ENCODE measurements around the gene SLC10A7. TPM values are rescaled to one million over a fixed set of nuclear protein-coding genes. Genes with fewer than 3 reads are reported as not detected.

SLC10A7 gene
- total and polyA plus RNA-seq, 9 of the 15 experiments (the other 6 are each of a cell fraction or from before 2014, with no cell fraction given): 6.4 to 22.8 (median 16.1) TPM

GRCh38 chr4:146336410-146336807 lies 185.3 kb downstream of the SLC10A7 start (continued):
- TF ChIP-seq MBD1 (CRISPR knock-in tag; IDR thresholded peaks at IDR 0.05): no peak
- no peak for TF ChIP-seq ELF1 (tag; IDR thresholded peaks at IDR 0.05)
- no peak for TF ChIP-seq MEF2D (tag; conservative IDR thresholded peaks at IDR 0.05; ENCODE audit: low read depth)
- no peak for TF ChIP-seq POLR2G (IDR thresholded peaks at IDR 0.05; ENCODE audit: low read depth, low read length)
- no peak for TF ChIP-seq USF1 (CRISPR knock-in tag; IDR thresholded peaks at IDR 0.05)
- TF ChIP-seq E2F5 (CRISPR knock-in tag; IDR thresholded peaks at IDR 0.05): no peak
- no peak for TF ChIP-seq TFE3 (CRISPR knock-in tag; IDR thresholded peaks at IDR 0.05)
- TF ChIP-seq NONO (IDR thresholded peaks at IDR 0.05; ENCODE audit: low read depth in 2 of 2, low read length in 1 of 2): no peak
- no peak for TF ChIP-seq PHF20 (IDR thresholded peaks at IDR 0.05; ENCODE audit: partially characterized antibody)
- TF ChIP-seq FOXA3 (CRISPR knock-in tag; conservative IDR thresholded peaks at IDR 0.05 in 1 of 2, IDR thresholded peaks at IDR 0.05 in 1 of 2): peak; percentile 65 to 98; a peak in 3 of 4 replicates
- TF ChIP-seq FOSL1 (tag; conservative IDR thresholded peaks at IDR 0.05): no peak
- TF ChIP-seq ID3 (CRISPR knock-in tag; IDR thresholded peaks at IDR 0.05): no peak
- TF ChIP-seq ID3 (tag; IDR thresholded peaks at IDR 0.05): 0 out of 2 replicates have a peak, but pooled peaks have one; percentile 31
- TF ChIP-seq CGGBP1 (CRISPR knock-in tag; IDR thresholded peaks at IDR 0.05): no peak
- peak; percentile 63; the same call in 1 of the 2 replicates for TF ChIP-seq SOX6 (IDR thresholded peaks at IDR 0.05)
- no peak for TF ChIP-seq CBX8 (IDR thresholded peaks at IDR 0.05; ENCODE audit: borderline replicate concordance, extremely low read depth, low read depth, low read length, poor library complexity, severe bottlenecking)
- no peak for TF ChIP-seq ZFP91 (CRISPR knock-in tag; IDR thresholded peaks at IDR 0.05)

All from K562 (cell line).